GM21423 (cell line): ENCODE data around the gene PLA2G3.
"Not testable (repeated sequence)": the region's sequence is repeated elsewhere in the genome, so short reads cannot be mapped to it uniquely, and the experiment has no call there.

Experiments used
- ATAC-seq: cut with Tn5 transposase; IDR thresholded peaks from one replicate; pipeline ENCODE4 v1.9.1; 2021; ENCODE audit warnings: mild to moderate bottlenecking, moderate library complexity; ENCODE audit not compliant: unreplicated experiment

PLA2G3 gene

GRCh38 chr22:31102441-31103081, 37.7 kb downstream of the PLA2G3 start:
- no peak for ATAC-seq

- ATAC-seq: no peak
Observed at GRCh38 chr22:31100762-31101525, 39.4 kb downstream of the PLA2G3 start.

GRCh38 chr22:31099841-31100761, 40.2 kb downstream of the PLA2G3 start:
- no peak for ATAC-seq

- no peak for ATAC-seq
Observed at GRCh38 chr22:31099386-31099785, 40.9 kb downstream of the PLA2G3 start.

- ATAC-seq: no peak
Observed at GRCh38 chr22:31098632-31099110, 41.6 kb downstream of the PLA2G3 start.

GRCh38 chr22:31097941-31098631, 42.2 kb downstream of the PLA2G3 start:
- no peak for ATAC-seq

GRCh38 chr22:31097539-31097938, 42.8 kb downstream of the PLA2G3 start:
- ATAC-seq: not testable (repeated sequence)

- no peak for ATAC-seq
Observed at GRCh38 chr22:31096657-31097279, 43.5 kb downstream of the PLA2G3 start.

GRCh38 chr22:31095637-31096249, 44.6 kb downstream of the PLA2G3 start:
- no peak for ATAC-seq

- no peak for ATAC-seq
Observed at GRCh38 chr22:31094741-31095140, 45.6 kb downstream of the PLA2G3 start.

- no peak for ATAC-seq
Observed at GRCh38 chr22:31094021-31094551, 46.2 kb downstream of the PLA2G3 start.

GRCh38 chr22:31093086-31093850, 47.0 kb downstream of the PLA2G3 start:
- no peak for ATAC-seq

GRCh38 chr22:31092161-31092560, 48.1 kb downstream of the PLA2G3 start:
- ATAC-seq: no peak

GRCh38 chr22:31091106-31091975, 49.0 kb downstream of the PLA2G3 start:
- no peak for ATAC-seq

GRCh38 chr22:31090217-31091085, 49.9 kb downstream of the PLA2G3 start:
- no peak for ATAC-seq

GRCh38 chr22:31089160-31090100, 50.9 kb downstream of the PLA2G3 start:
- no peak for ATAC-seq
